Left renal cortex interstitium (tissue), 4 donors: ENCODE data around the gene ZNF839. TPM values are rescaled to one million over a fixed set of nuclear protein-coding genes. Genes with fewer than 3 reads are reported as not detected.

Experiments
- DNase-seq, 4 donors: peaks; one replicate each; pipeline ENCODE4 v3.0.0-alpha.2; 2013; ENCODE audit warnings: low read depth in 4 of 4, low spot score in 2 of 4, missing footprints in 1 of 4
- polyA plus RNA-seq, 4 donors: library from polyadenylated mRNA; unstranded; fragments of 120-200 nt; gene quantifications; one replicate each; pipeline ENCODE4 v1.2.1, GENCODE V29; 2013; ENCODE audit not compliant: insufficient read length in 4 of 4

Gene ZNF839
- polyA plus RNA-seq, 4 donors = 13.3 to 21.5 (median 17.6) TPM

GRCh38 chr14:102371361-102371760 lies 51.8 kb downstream of the ZNF839 start:
- DNase-seq = no peak

DNA sequence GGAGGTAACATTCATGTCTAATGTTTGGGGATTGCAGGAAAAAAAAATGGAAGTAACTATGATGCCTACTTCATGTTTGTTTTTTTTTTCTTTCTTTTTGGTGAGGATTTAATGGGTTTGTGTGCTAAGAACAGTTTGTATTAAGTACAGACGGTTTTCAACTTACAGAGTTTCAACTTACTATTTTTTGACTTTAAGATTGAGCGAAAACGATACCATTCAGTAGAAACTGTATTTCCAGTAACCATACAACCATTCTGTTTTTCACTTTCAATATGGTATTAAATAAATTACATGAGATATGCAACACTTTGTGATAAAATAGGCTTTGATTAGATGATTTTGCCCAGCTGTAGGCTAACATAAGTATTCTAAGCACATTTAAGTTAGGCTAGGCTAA lies 53.6 kb downstream of the ZNF839 start:
- DNase-seq = no peak

DNA sequence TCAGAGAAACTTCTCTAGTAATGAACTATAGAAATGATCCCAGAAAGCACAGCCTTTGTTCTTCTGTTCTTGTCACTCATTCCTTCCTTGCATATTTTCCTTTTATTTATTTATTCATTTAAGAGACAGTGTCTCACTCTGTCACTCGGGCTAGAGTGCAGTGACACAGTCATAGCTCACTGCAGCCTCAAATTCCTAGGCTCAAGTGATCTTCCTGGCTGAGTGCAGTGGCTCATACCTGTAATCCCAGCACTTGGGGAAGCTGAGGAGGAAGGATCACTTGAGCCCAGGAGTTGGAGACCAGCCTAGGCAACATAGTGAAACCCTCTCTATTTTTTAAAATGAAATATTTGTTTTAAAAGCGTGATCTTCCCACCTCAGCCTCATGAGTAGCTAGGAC lies 54.7 kb downstream of the ZNF839 start:
- no peak for DNase-seq

DNA sequence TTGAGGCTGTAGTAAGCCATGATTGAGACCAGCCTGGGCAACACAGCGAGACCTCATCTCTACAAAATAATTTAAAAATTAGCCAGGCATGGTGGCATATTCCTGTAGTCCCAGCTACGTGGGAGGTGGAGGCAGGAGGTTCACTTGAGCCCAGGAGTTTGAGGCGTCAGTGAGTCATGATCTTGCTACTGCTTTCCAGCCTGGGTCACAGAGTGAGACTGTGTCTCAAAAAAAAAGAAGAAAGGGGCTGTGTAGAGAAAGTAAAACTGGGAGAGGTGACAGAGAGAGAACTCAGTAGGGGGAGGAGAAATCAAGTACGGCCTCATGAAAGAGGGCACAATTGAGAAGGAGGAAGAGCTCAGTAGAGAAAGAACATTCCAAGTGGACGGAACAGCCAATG lies 55.6 kb downstream of the ZNF839 start:
- no peak for DNase-seq

GRCh38 chr14:102377696-102378095 lies 58.1 kb downstream of the ZNF839 start:
- DNase-seq = no peak

GRCh38 chr14:102378830-102379229 lies 59.3 kb downstream of the ZNF839 start:
- no peak for DNase-seq

DNA sequence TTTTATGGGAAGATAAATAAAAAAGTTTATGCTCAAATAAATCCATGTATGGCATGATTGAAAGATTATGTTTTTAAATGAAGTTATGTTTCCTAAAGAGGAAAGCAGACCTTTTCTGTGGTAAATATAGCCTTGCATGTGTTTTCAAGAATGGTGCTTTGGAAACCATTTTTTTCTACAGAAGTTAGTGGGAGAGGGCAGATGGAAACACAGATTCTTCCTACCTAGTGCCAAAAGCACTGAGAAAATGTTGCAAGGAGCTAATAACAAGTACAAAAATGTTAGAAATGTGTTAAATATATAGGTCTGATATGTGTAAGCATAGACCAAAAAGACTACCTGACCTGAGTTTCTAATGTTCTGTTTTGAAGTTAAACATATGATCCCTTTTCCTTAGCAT lies 67.5 kb downstream of the ZNF839 start:
- DNase-seq = no peak

- no peak for DNase-seq
These were observed 69.7 kb downstream of the ZNF839 start for GRCh38 chr14:102389246-102389645.

DNA sequence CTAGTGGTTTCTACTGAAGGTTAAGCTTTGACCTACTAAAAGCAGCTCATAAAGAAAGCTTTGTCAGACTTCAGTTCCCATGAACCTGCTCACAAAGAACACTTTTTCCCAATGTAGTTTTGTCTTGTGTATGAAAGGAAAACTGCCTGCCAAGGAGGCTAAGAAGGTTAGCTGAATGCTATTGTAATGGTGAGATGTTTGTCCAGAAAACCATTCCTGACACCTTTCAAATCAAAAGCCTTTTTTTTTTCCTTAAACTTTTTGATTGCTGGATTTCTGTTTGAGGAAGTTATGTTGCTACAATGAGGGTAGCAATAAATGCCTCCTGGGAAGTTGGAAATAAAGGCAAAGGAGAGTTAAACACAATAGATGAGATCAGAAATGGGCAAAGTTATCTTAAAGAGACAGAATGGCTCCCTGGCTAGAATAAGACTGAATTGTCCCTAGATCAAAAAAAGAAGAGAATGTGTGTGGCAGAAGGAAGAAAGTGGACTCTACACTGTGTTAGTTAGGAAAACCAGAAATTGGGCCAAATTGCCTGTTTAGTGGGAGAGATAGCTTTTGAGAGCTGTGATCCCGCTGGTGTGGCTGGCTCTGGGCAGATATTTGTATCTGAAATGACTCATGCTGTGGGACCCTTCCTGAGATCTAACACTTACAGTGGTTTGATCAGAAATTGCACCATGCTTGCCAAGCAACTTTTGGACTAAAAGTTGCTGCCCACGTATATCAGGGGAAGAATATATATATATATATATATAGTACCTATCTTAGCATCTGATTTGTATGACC lies 70.7 kb downstream of the ZNF839 start:
- DNase-seq = no peak

Other genes starting within 250 kb of the ZNF839 start
- gene HSP90AA1, start 232.7 kb upstream of the ZNF839 start, polyA plus RNA-seq = 100 to 1,000 TPM; 672 to 797 (median 731) TPM
- gene WDR20, start 179.8 kb upstream of the ZNF839 start, polyA plus RNA-seq = 10 to 100 TPM; 28.1 to 33.3 (median 29.9) TPM
- gene MOK, start 14.6 kb upstream of the ZNF839 start, polyA plus RNA-seq = 10 to 100 TPM; 23.3 to 41.9 (median 31.8) TPM
- gene CINP, start 43.1 kb downstream of the ZNF839 start, polyA plus RNA-seq = 10 to 100 TPM; 33.1 to 39.0 (median 37.2) TPM
- 10 to 100 TPM; 14.8 to 20.9 (median 18.0) TPM for gene TECPR2, start 43.2 kb downstream of the ZNF839 start, polyA plus RNA-seq
- 1 to 10 TPM; 6.0 to 7.6 (median 6.4) TPM for gene ANKRD9, start 190.0 kb downstream of the ZNF839 start, polyA plus RNA-seq